ENCODE data around the gene PNCK.

DNA sequence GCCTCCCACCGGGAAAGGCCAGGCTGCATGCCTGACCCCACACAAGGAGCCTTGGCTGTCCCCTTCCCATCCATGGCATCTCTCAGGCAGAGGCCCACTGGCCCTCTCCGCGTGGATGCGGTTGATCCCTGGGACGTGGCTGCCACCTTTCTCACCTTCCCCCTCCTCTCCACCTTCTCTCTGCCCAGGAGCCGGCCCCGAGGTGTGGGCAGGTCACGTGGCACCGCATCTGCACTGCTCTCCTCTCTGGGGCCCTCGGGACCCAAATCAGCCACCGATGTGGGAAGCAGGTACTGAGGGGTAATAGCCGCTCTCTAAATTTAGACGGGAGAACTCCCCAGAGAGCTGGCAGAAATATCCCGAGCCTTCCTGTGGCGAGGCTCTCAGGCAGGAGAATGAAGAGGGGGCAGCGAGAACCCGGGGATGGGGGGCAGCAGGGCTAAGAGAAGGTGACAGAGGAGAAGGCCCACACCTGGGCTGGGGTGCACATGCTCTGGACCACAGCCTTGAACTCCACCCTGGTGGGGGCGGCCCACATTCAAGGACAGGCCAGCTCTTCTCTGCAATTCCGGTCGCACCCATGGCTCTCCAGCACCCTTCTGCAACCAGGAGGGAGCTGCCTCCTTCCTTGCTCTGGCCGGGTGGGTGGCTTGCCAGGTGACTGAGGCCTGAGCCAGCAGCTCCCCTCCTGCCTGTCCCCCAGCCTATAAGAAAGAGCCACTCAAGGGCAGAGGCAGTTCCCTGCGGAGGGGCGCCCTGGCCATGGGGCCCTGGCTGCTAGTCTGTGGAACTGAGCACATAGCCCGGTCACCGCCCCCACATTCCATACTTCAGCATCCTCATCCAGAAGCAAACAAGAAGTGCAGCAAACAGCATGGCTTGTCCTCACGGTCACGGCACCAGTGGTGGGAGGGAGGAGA is 36.2 kb downstream of the PNCK start:
- TF ChIP-seq CTCF (IDR thresholded peaks at IDR 0.05) = no peak
- TF ChIP-seq POLR2A (IDR thresholded peaks at IDR 0.05; ENCODE audit: low read length) = no peak
- no peak for TF ChIP-seq ESRRA (IDR thresholded peaks at IDR 0.05; ENCODE audit: borderline replicate concordance, low read length)
- TF ChIP-seq, protein P1, sequence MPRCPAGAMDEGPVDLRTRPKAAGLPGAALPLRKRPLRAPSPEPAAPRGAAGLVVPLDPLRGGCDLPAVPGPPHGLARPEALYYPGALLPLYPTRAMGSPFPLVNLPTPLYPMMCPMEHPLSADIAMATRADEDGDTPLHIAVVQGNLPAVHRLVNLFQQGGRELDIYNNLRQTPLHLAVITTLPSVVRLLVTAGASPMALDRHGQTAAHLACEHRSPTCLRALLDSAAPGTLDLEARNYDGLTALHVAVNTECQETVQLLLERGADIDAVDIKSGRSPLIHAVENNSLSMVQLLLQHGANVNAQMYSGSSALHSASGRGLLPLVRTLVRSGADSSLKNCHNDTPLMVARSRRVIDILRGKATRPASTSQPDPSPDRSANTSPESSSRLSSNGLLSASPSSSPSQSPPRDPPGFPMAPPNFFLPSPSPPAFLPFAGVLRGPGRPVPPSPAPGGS (IDR thresholded peaks at IDR 0.05) = no peak
- TF ChIP-seq E2F6 (IDR thresholded peaks at IDR 0.05; ENCODE audit: borderline replicate concordance, low read depth) = no peak
- no peak for TF ChIP-seq PHF8 (IDR thresholded peaks at IDR 0.05; ENCODE audit: borderline replicate concordance, low read depth)
- no peak for TF ChIP-seq CHD2 (IDR thresholded peaks at IDR 0.05; ENCODE audit: low read length, partially characterized antibody)

Measured in A549 (cell line).